ENCODE measurements around the gene PATL1. TPM values are rescaled to one million over a fixed set of nuclear protein-coding genes. Genes with fewer than 3 reads are reported as not detected.

The PATL1 gene
- total and polyA plus RNA-seq, 4 donors = 12.8 to 29.3 (median 26.0) TPM

DNA sequence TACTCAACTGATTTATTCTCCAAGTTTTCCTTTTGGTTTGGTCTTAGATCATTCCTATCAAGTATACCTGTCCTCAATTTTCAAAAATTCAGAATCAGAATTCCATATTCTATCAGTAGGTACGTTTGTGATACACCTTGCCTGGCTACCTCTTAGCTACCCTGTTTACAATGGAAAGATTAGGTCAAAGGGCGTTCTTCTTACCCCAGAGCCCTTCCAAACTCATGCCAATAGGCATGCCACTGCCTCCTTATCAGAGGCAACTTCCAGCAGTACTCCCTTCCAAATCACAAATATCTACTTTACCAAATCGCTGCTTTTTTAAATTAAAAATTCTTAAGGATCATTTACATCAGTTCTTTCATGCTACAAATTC, 1.0 kb downstream of the PATL1 start:
- H3K27ac ChIP-seq (ENCODE audit: low read depth in 1 of 2, low read length in 1 of 2) = peak overlapping the region; percentile 46 to 58
- peaks cover 4 to 21% (median 9%) of the 10 kb centered on the region in 4 donors for H3K36me3 ChIP-seq (ENCODE audit: control insufficient read depth in 4 of 4, insufficient read depth in 4 of 4, low read length in 4 of 4)
- H3K4me3 ChIP-seq = peak overlapping the region; percentile 82
- peak overlapping the region in 1 of 2 donors; percentile 16 for H3K9ac ChIP-seq (ENCODE audit: insufficient read depth in 1 of 2, low read length in 2 of 2)
- DNase-seq = peak in 1 of 3 donors; percentile 2
- WGBS, 2 donors = 32 to 47% methylated on average over 3 of the region's 3 CpGs
- ATAC-seq (ENCODE audit: insufficient read depth, low FRiP score) = no peak
- H3K27me3 ChIP-seq (ENCODE audit: control insufficient read depth in 3 of 3, insufficient read depth in 3 of 3, low read length in 2 of 3) = no peaks in the 10 kb centered on the region
- H3K9me3 ChIP-seq (ENCODE audit: control insufficient read depth in 4 of 4, insufficient read depth in 3 of 4, low read length in 3 of 4) = no peaks in the 10 kb centered on the region
- peaks cover 0 to 20% (median 7%) of the 10 kb centered on the region in 5 donors for H3K4me1 ChIP-seq (ENCODE audit: control insufficient read depth in 5 of 5, insufficient read depth in 5 of 5, low read length in 5 of 5)
- TF ChIP-seq, protein P1, sequence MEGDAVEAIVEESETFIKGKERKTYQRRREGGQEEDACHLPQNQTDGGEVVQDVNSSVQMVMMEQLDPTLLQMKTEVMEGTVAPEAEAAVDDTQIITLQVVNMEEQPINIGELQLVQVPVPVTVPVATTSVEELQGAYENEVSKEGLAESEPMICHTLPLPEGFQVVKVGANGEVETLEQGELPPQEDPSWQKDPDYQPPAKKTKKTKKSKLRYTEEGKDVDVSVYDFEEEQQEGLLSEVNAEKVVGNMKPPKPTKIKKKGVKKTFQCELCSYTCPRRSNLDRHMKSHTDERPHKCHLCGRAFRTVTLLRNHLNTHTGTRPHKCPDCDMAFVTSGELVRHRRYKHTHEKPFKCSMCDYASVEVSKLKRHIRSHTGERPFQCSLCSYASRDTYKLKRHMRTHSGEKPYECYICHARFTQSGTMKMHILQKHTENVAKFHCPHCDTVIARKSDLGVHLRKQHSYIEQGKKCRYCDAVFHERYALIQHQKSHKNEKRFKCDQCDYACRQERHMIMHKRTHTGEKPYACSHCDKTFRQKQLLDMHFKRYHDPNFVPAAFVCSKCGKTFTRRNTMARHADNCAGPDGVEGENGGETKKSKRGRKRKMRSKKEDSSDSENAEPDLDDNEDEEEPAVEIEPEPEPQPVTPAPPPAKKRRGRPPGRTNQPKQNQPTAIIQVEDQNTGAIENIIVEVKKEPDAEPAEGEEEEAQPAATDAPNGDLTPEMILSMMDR (IDR thresholded peaks at IDR 0.05; ENCODE audit: control extremely low read depth, extremely low read depth) = no peak

DNA sequence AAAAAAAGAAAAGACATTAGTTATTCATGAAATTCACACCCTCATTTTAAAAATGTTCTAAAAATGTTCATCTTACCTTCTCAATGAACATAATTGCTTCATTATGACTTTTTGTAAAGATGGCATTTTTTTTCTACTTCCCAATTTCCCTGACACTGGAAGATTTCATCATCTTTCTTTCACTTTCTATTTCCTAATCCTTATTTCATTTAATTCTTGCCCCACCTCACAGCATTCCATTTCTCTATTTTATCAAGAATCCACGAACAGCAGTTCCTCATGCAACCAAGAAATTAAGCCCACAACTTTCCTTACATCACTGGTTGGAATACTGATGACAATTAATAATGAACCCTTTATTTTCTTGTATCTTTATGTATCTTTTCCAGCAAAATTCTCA, 1.9 kb downstream of the PATL1 start:
- no peaks in the 10 kb centered on the region for H3K9me3 ChIP-seq (ENCODE audit: control insufficient read depth in 4 of 4, insufficient read depth in 3 of 4, low read length in 3 of 4)
- TF ChIP-seq, protein P1 (IDR thresholded peaks at IDR 0.05; ENCODE audit: control extremely low read depth, extremely low read depth) = no peak
- no peak overlapping the region for H3K9ac ChIP-seq (ENCODE audit: insufficient read depth in 1 of 2, low read length in 2 of 2)
- 17 to 24% methylated on average over 1 of the region's 1 CpG for WGBS, 2 donors
- peaks cover 4 to 28% (median 9%) of the 10 kb centered on the region in 4 donors for H3K36me3 ChIP-seq (ENCODE audit: control insufficient read depth in 4 of 4, insufficient read depth in 4 of 4, low read length in 4 of 4)
- no peaks in the 10 kb centered on the region for H3K27me3 ChIP-seq (ENCODE audit: control insufficient read depth in 3 of 3, insufficient read depth in 3 of 3, low read length in 2 of 3)
- peak in 2 of 3 donors; percentile 8 to 10 for DNase-seq
- H3K4me1 ChIP-seq (ENCODE audit: control insufficient read depth in 5 of 5, insufficient read depth in 5 of 5, low read length in 5 of 5) = peaks cover 0 to 20% (median 7%) of the 10 kb centered on the region in 5 donors
- H3K4me3 ChIP-seq = no peak overlapping the region
- H3K27ac ChIP-seq (ENCODE audit: low read depth in 1 of 2, low read length in 1 of 2) = no peak overlapping the region
- ATAC-seq (ENCODE audit: insufficient read depth, low FRiP score) = no peak

DNA sequence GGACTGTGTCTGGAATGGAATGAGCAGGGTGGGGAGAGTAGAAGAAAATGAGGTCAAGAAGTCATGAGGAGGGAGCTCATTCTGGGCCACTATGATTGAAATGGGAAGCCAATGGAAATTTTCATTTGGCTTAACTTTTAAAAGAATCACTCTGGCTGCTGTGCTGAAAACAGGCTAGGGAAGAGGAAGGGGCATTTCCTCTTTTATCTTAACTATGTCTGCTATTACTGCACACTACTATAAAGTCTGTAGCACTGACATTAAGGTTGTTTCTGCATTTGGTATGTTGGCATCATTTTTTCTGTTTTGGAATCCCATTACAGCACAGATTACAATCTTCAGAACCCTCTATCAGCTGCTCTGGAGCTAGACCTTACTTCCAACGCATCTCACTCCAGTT, 8.2 kb downstream of the PATL1 start:
- DNase-seq (no peak), ATAC-seq (ENCODE audit: insufficient read depth, low FRiP score) (no peak)
- WGBS, 2 donors = 86 to 87% methylated on average over 1 of the region's 1 CpG
- Histone ChIP-seq H3K36me3 (ENCODE audit: control insufficient read depth in 4 of 4, insufficient read depth in 4 of 4, low read length in 4 of 4) (peaks cover 22 to 52% (median 38%) of the 10 kb centered on the region in 4 donors), H3K4me1 (ENCODE audit: control insufficient read depth in 5 of 5, insufficient read depth in 5 of 5, low read length in 5 of 5) (no peaks in the 10 kb centered on the region), H3K4me3 (no peak overlapping the region), H3K9ac (ENCODE audit: insufficient read depth in 1 of 2, low read length in 2 of 2) (no peak overlapping the region), H3K27ac (ENCODE audit: low read depth in 1 of 2, low read length in 1 of 2) (no peak overlapping the region), H3K9me3 (ENCODE audit: control insufficient read depth in 4 of 4, insufficient read depth in 3 of 4, low read length in 3 of 4) (no peaks in the 10 kb centered on the region), H3K27me3 (ENCODE audit: control insufficient read depth in 3 of 3, insufficient read depth in 3 of 3, low read length in 2 of 3) (no peaks in the 10 kb centered on the region)
- TF ChIP-seq, protein P1 (IDR thresholded peaks at IDR 0.05; ENCODE audit: control extremely low read depth, extremely low read depth) = no peak

DNA sequence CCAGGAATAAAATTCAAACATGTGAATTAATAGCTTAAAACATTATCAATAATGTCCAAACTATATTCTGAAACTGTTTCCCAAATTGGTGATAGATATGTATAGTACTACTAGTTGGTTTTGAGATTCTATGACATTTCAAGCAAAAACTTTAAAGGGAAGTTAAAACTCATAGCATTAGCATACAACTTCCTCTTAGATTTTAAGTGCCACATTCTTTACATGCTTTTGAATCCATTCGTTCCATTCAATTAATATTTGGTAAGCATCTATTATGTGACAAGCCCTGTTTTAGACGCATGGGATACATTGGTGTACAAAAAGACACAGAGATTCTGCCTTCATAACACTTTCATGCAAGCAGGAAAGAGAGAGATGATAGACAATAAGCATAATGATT, 8.9 kb downstream of the PATL1 start:
- Histone ChIP-seq H3K36me3 (ENCODE audit: control insufficient read depth in 4 of 4, insufficient read depth in 4 of 4, low read length in 4 of 4) (peaks cover 29 to 54% (median 40%) of the 10 kb centered on the region in 4 donors), H3K9ac (ENCODE audit: insufficient read depth in 1 of 2, low read length in 2 of 2) (no peak overlapping the region), H3K4me3 (no peak overlapping the region), H3K27ac (ENCODE audit: low read depth in 1 of 2, low read length in 1 of 2) (no peak overlapping the region), H3K9me3 (ENCODE audit: control insufficient read depth in 4 of 4, insufficient read depth in 3 of 4, low read length in 3 of 4) (no peaks in the 10 kb centered on the region), H3K27me3 (ENCODE audit: control insufficient read depth in 3 of 3, insufficient read depth in 3 of 3, low read length in 2 of 3) (no peaks in the 10 kb centered on the region), H3K4me1 (ENCODE audit: control insufficient read depth in 5 of 5, insufficient read depth in 5 of 5, low read length in 5 of 5) (no peaks in the 10 kb centered on the region)
- DNase-seq (no peak), ATAC-seq (ENCODE audit: insufficient read depth, low FRiP score) (peak; percentile 53)
- WGBS, 2 donors = 41 to 55% methylated on average over 2 of the region's 2 CpGs
- TF ChIP-seq, protein P1 (IDR thresholded peaks at IDR 0.05; ENCODE audit: control extremely low read depth, extremely low read depth) = no peak
